ENCODE results near the gene SOWAHA. TPM values are rescaled to one million over a fixed set of nuclear protein-coding genes. Genes with fewer than 3 reads are reported as not detected.
A peak's percentile ranks its signal among the peaks of the same experiment; 100 is the strongest.

Gene SOWAHA
- total and polyA plus RNA-seq, 2 experiments from 2014 or later = not detected

GRCh38 chr5:132825834-132826391, 12.8 kb downstream of the SOWAHA start:
- no peaks in the 10 kb centered on the region for H3K27me3 ChIP-seq (replicated peaks; ENCODE audit: insufficient read depth)
- in situ Hi-C loops (cut with MboI) = no loop called here
- WGBS, 2 experiments (ENCODE audit: low coverage in 1 of 2, low lambda C conversion rate in 2 of 2, missing lambda C conversion rate in 2 of 2) = 81 to 92% methylated on average over 37 to 43 of the region's 43 CpGs

GRCh38 chr5:132826424-132827082, 13.5 kb downstream of the SOWAHA start:
- Histone ChIP-seq H3K4me1 (ENCODE audit: insufficient read depth) (peaks cover 4% of the 10 kb centered on the region; the same call in 1 of the 2 replicates), H3K9me2 (ENCODE audit: insufficient read depth) (no peaks in the 10 kb centered on the region), H3K27ac (no peak overlapping the region), H4K20me1 (ENCODE audit: insufficient read depth) (no peaks in the 10 kb centered on the region), H3K4me3 (no peak overlapping the region), H3K4me2 (ENCODE audit: unreplicated experiment) (no peak overlapping the region), H3K36me3 (ENCODE audit: low read depth) (no peaks in the 10 kb centered on the region), H3K27me3 (replicated peaks; ENCODE audit: insufficient read depth) (no peaks in the 10 kb centered on the region), H3K9ac (no peak overlapping the region), H3F3A (ENCODE audit: insufficient read depth) (peaks cover 4% of the 10 kb centered on the region), H2AFZ (no peak overlapping the region), H3K79me2 (ENCODE audit: insufficient read depth) (peaks cover 11% of the 10 kb centered on the region; the same call in 1 of the 2 replicates), H3K9me3 (ENCODE audit: low read depth) (no peaks in the 10 kb centered on the region)
- TF ChIP-seq EZH2phosphoT487 (IDR thresholded peaks at IDR 0.05; ENCODE audit: insufficient read depth, low read depth) = no peak
- no peak for TF ChIP-seq EZH2 (IDR thresholded peaks at IDR 0.05; ENCODE audit: insufficient read depth, poor library complexity, severe bottlenecking)
- in situ Hi-C loops (cut with MboI) = no loop called here
- WGBS, 2 experiments (ENCODE audit: low coverage in 1 of 2, low lambda C conversion rate in 2 of 2, missing lambda C conversion rate in 2 of 2) = 84 to 91% methylated on average over 6 of the region's 6 CpGs
- DNase-seq = no peak

More at GRCh38 chr5:132825834-132826391, 12.8 kb downstream of the SOWAHA start:
- Histone ChIP-seq H3K27ac (no peak overlapping the region), H3K4me2 (ENCODE audit: unreplicated experiment) (no peak overlapping the region), H3K4me1 (ENCODE audit: insufficient read depth) (peaks cover 4% of the 10 kb centered on the region; the same call in 1 of the 2 replicates), H3K4me3 (no peak overlapping the region), H4K20me1 (ENCODE audit: insufficient read depth) (no peaks in the 10 kb centered on the region), H3F3A (ENCODE audit: insufficient read depth) (peaks cover 10% of the 10 kb centered on the region), H3K9ac (no peak overlapping the region), H3K79me2 (ENCODE audit: insufficient read depth) (peaks cover 11% of the 10 kb centered on the region; the same call in 1 of the 2 replicates), H2AFZ (no peak overlapping the region), H3K9me3 (ENCODE audit: low read depth) (no peaks in the 10 kb centered on the region), H3K36me3 (ENCODE audit: low read depth) (no peaks in the 10 kb centered on the region), H3K9me2 (ENCODE audit: insufficient read depth) (no peaks in the 10 kb centered on the region)
- DNase-seq = no peak
- TF ChIP-seq EZH2phosphoT487 (IDR thresholded peaks at IDR 0.05; ENCODE audit: insufficient read depth, low read depth) (no peak), EZH2 (IDR thresholded peaks at IDR 0.05; ENCODE audit: insufficient read depth, poor library complexity, severe bottlenecking) (no peak)

- Histone ChIP-seq H3K27ac (no peak overlapping the region), H3K4me1 (ENCODE audit: insufficient read depth) (peaks cover 4% of the 10 kb centered on the region; the same call in 1 of the 2 replicates), H4K20me1 (ENCODE audit: insufficient read depth) (no peaks in the 10 kb centered on the region), H3K27me3 (replicated peaks; ENCODE audit: insufficient read depth) (no peaks in the 10 kb centered on the region), H3K79me2 (ENCODE audit: insufficient read depth) (peaks cover 11% of the 10 kb centered on the region; the same call in 1 of the 2 replicates), H3K9me2 (ENCODE audit: insufficient read depth) (no peaks in the 10 kb centered on the region), H2AFZ (no peak overlapping the region), H3K4me2 (ENCODE audit: unreplicated experiment) (no peak overlapping the region), H3K4me3 (no peak overlapping the region), H3K9me3 (ENCODE audit: low read depth) (no peaks in the 10 kb centered on the region), H3K36me3 (ENCODE audit: low read depth) (no peaks in the 10 kb centered on the region), H3F3A (ENCODE audit: insufficient read depth) (no peaks in the 10 kb centered on the region), H3K9ac (no peak overlapping the region)
- no peak for TF ChIP-seq EZH2 (IDR thresholded peaks at IDR 0.05; ENCODE audit: insufficient read depth, poor library complexity, severe bottlenecking)
- WGBS, 2 experiments (ENCODE audit: low coverage in 1 of 2, low lambda C conversion rate in 2 of 2, missing lambda C conversion rate in 2 of 2) = 64 to 77% methylated on average over 4 of the region's 4 CpGs
- no peak for DNase-seq
- in situ Hi-C loops (cut with MboI) = no loop called here
Observed at GRCh38 chr5:132827943-132828673, 15.0 kb downstream of the SOWAHA start.

GRCh38 chr5:132828846-132829494, 15.9 kb downstream of the SOWAHA start:
- Histone ChIP-seq H3K9me2 (ENCODE audit: insufficient read depth) (no peaks in the 10 kb centered on the region), H3K4me2 (ENCODE audit: unreplicated experiment) (peak overlapping the region; percentile 86), H3F3A (ENCODE audit: insufficient read depth) (no peaks in the 10 kb centered on the region), H2AFZ (no peak overlapping the region), H3K4me3 (0 out of 2 replicates have a peak overlapping the region, but pooled peaks have one; percentile 76), H3K27ac (no peak overlapping the region), H4K20me1 (ENCODE audit: insufficient read depth) (no peaks in the 10 kb centered on the region), H3K27me3 (replicated peaks; ENCODE audit: insufficient read depth) (no peaks in the 10 kb centered on the region), H3K4me1 (ENCODE audit: insufficient read depth) (peaks cover 4% of the 10 kb centered on the region; the same call in 1 of the 2 replicates), H3K9me3 (ENCODE audit: low read depth) (no peaks in the 10 kb centered on the region), H3K79me2 (ENCODE audit: insufficient read depth) (peaks cover 11% of the 10 kb centered on the region; the same call in 1 of the 2 replicates), H3K36me3 (ENCODE audit: low read depth) (no peaks in the 10 kb centered on the region), H3K9ac (0 out of 2 replicates have a peak overlapping the region, but pooled peaks have one; percentile 82)
- no peak for TF ChIP-seq EZH2phosphoT487 (IDR thresholded peaks at IDR 0.05; ENCODE audit: insufficient read depth, low read depth)
- in situ Hi-C loops (cut with MboI) = no loop called here
- 82 to 85% methylated on average over 4 of the region's 4 CpGs for WGBS, 2 experiments (ENCODE audit: low coverage in 1 of 2, low lambda C conversion rate in 2 of 2, missing lambda C conversion rate in 2 of 2)
- DNase-seq = no peak

Measured in GM23248 (cell line).